Erythroblast (primary cell): ENCODE measurements around the gene CELF4.

Source experiments
- GATA1 ChIP-seq: IDR thresholded peaks from 2 replicates; pipeline ENCODE4 v1.6.1; 2011; ENCODE audit warnings: low read depth, mild to moderate bottlenecking, control low read depth, low read length, moderate library complexity
- POLR2A ChIP-seq: IDR thresholded peaks from 2 replicates; pipeline ENCODE4 v1.6.1; 2011; ENCODE audit warnings: mild to moderate bottlenecking, low read length

- TF ChIP-seq POLR2A (no peak), GATA1 (no peak)
These were observed 16.7 kb upstream of the CELF4 start for GRCh38 chr18:37582261-37582660.
